COLO668 (cell line): ENCODE data around the gene LONRF2.
A peak's percentile ranks its signal among the peaks of the same experiment; 100 is the strongest.
"Not testable (repeated sequence)": the region's sequence is repeated elsewhere in the genome, so short reads cannot be mapped to it uniquely, and the experiment has no call there.

Experiments
- DNase-seq: peaks from one replicate; lab custom pipeline; 2025; ENCODE audit not compliant: unreplicated experiment; lab: John Stamatoyannopoulos, UW

LONRF2 gene

DNA sequence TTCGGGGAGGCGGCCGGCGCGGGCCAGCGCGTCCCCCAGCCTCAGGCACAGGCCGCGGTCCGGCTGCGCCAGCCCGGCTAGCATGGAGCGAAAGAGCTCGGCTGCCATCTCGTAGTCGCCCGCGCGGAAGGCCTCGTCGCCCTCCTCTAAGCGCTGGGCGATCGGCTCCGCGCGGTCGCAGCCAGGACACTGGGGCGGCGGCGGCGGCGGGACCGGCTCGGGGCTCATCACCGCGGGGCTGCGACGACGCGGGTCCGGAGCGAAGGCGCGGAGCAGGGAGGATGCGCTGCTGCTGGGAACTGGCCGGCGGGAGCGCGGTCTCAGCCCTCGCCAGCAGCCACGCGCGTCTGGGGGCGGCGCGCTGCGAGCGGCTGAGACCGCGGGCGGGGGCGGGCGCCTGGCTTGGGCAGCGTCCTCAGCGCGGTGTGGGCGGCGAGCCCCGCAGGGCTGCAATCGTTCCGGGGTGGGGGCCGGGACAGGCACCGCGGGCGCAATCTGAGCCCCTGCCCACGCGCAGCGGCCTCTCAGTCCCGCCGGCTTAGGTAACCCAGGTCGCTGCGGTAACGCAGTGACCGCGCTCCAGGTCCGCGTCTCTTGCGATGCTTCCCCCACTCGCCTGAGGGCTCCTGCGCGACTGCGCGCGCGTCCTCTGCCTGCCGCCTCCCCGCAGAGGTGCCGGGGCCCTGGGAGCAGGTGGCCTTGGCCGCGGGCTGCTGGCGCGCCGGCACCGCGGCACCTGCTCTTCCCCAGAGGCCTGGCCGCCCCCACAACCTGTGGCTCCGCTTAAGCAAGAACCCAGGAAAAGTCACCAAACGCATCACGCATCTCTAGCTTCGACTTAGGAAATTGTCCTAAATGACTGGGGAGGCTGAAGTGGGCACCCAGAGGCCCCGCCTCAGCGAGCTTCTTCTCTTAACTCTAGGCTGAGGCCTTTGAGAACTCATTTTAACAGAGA lies at the start of gene LONRF2:
Gene LONRF2, minus strand, starts transcription at position 636 of the 955 bp plus-strand sequence. Its CDS starts 408 bp downstream, at position 228.
- peak; percentile 92 for DNase-seq

- no peak for DNase-seq
Observed at GRCh38 chr2:100367163-100367562, 44.9 kb upstream of the LONRF2 start.

GRCh38 chr2:100365434-100365833 lies 43.1 kb upstream of the LONRF2 start:
- DNase-seq = peak; percentile 73

GRCh38 chr2:100362269-100362668 lies 40.0 kb upstream of the LONRF2 start:
- DNase-seq = not testable (repeated sequence)

DNA sequence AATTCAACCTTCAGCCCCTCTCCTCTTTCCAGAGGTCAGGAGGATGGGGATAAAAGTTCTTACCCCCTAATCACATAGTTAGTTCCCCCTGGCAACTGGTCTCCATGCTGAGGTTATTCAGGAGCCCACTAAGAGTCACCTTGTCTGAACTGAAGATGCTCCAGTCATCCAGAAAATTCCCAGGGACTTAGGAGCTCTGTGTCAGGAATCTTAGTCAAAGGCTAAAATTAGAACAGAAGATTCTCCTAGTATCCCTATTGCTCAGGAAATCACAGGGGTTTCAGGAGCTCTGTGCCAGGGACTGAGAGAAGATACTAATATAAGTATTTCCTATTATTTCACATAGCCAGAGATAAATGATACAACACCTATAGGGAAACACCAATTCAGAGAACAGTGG lies 37.3 kb upstream of the LONRF2 start:
- DNase-seq = no peak

- no peak for DNase-seq
Observed at GRCh38 chr2:100358554-100358953, 36.3 kb upstream of the LONRF2 start.

DNA sequence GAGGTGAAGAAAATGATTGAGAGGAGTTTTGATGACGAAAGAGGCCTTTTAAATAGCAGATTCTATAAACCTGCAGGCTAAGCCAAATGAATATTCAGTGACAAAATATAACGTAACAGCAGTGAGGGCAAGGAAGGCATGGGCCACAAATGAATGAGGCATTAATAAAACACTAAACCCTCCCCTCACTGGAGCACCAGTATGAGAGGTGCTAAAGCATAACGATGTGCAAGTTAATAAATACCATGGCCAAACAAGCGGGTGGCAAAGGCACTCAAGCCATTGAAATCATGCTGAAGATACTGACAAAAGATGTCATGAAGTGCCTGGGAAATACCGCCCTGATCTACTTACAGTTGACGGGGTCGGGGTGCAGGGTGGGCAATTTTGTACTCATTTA lies 30.2 kb upstream of the LONRF2 start:
- no peak for DNase-seq

DNA sequence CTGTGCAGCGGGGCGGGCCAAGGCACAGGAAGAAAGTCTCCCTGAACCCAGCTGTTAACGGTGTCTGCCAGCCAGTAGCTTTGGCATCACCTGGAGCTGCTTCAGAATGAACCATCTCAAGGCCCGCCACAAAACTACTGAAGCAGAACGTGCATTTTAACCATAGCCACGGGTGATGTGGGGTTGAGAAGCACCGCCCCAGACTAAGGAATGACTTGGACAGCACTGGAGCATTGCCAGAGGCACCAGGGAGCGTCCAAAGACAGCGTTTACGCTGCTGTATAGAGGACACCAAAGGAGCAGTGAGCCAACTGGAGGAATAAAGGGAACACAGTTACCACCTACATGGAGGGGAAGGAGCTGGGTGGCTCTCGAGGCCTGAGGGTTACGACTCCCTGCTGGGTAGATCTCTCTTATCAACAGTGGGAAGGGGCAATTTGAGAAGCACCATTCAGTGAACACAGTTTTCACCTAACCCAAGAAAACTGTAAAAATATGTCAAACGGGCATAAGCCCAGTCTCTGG lies 28.4 kb upstream of the LONRF2 start:
- DNase-seq = no peak

GRCh38 chr2:100345144-100345543 lies 22.8 kb upstream of the LONRF2 start:
- not testable (repeated sequence) for DNase-seq

- peak; percentile 25 for DNase-seq
Observed at GRCh38 chr2:100344433-100344832, 22.1 kb upstream of the LONRF2 start.

- DNase-seq = not testable (repeated sequence)
Observed at GRCh38 chr2:100342466-100342865, 20.2 kb upstream of the LONRF2 start.

GRCh38 chr2:100339823-100340222 lies 17.5 kb upstream of the LONRF2 start:
- peak; percentile 18 for DNase-seq

- no peak for DNase-seq
Observed at GRCh38 chr2:100334929-100335328, 12.6 kb upstream of the LONRF2 start.

DNA sequence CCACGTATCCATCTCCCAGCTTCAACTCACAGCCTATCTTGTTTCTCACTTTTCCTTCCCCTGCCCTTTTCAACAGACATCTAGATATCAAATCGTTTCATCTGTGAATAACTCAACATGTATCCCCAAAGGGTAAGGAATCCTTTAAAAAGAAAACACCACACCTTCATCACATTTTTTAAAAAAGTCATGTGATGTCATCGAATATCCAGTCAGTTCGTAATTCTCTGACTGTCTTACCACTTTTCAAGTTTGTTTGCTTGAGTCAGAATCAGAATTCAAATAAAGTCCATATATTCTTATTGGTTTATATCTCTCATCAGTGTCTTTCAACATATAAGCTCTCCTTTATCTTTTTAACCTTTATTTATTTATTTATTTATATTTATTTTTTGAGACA lies 5.4 kb upstream of the LONRF2 start:
- DNase-seq = no peak

- DNase-seq = peak; percentile 87
Observed at GRCh38 chr2:100321179-100321865, 979 bp downstream of the LONRF2 start.

- peak; percentile 51 for DNase-seq
Observed at GRCh38 chr2:100320547-100321178, 1.6 kb downstream of the LONRF2 start.

GRCh38 chr2:100317634-100318033 lies 4.7 kb downstream of the LONRF2 start:
- no peak for DNase-seq

DNA sequence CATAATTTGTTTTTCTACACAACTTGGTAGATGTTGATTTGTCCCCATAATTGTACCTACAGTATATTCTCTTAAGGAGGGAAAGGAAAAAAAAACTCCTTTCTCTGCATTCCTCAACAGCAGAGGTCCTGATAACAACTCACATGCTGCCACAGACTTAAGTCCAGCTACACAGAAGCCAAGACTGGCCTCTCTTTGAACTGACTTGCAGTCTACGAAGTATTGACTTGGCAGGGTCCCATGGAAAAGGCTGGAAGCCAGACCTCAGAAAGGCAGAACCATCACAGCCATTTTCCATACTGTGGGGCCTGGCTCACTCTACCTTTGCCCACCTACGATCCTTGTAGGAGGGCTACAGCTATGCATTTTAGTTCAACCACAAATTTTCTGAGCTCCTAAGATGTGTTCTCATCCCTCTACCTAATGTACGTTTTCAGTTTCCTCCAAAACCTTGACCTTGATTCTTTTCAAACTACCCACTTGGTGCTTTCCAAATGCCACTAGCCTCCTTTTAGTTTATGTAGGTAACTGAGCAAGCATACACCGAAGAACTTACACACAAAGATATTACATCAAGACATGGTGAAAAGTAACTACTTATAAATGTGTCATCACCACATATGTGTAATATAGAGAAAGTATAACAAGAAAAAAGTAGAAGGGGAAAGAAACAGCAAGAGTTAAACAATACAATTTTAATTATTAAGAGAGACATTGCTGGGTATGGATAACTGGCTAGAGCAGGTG lies 12.2 kb downstream of the LONRF2 start:
- DNase-seq = no peak

- no peak for DNase-seq
Observed at GRCh38 chr2:100309311-100309710, 13.0 kb downstream of the LONRF2 start.

DNA sequence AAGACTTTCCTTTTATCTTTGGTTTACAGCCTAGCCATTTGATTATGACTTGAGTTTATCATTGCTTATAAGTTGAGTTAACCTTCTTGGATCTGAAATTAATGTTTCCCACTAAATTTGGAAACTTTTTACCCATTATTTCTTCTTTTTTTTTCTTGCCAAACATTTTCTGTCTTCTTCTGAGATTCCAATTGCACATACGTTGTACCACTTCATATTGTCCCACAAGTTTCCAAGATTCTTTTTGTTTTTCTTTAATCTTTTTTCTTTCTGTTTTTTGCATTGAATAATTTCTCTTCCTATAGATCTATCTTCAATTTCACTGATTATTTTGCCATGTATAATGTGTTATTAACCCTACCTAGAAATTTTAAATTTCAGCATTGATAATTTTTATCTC lies 18.6 kb downstream of the LONRF2 start:
- DNase-seq = no peak

GRCh38 chr2:100302585-100302892 lies 19.8 kb downstream of the LONRF2 start:
- no peak for DNase-seq
